ENCODE results near the gene CNGA3.

The CNGA3 gene

DNA sequence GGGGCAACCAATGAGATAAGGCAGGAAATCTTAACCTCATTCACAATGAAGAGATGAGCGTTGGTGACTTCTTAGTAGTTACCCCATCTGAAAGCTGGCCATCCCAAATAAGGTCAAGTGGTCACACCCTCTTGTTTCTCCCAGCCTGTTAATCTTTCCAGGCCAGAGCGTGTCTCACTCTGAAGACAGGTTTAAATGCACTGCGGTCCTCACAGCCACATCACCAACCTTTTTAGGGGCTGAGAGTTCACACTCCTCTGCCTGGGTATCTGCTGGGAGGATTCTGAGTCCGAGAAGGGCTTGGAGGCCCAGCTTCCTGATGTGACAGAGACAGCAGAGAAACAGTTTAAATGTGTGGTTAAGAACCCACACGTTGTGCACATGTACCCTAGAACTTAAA lies 13.3 kb upstream of the CNGA3 start:
- DNase-seq: no peak

- no peak for DNase-seq
Measured at GRCh38 chr2:98333922-98334321, 12.3 kb upstream of the CNGA3 start.

DNA sequence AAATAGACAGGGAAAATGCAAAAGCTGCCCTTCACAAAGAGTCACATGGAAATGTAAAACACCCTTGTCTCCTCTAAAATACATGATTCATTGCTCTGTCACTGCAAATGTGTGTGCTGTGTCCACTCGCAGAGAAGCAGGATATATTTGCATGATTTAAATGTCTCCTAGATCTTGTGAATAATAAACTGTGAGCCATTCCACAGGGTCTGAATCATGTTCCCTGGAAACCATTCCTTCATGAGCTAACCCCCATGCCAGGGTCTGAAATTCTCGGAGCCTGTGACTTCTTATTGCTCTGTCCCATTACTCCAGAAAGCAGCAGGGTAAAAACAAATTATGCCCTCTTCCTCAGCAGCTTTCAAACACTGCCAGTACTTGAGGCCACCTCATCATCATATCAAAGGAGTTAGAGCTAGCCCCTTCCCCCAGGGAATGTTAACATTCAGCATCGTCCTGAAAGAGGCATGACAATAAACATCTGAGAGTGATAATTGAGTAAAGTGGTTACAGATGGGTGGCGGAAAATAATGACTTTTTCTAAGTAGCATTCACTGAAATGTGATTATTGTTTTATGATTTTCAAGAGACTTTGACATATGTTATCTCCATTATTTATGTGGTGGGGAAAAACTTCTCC lies 11.7 kb upstream of the CNGA3 start:
- DNase-seq: no peak

DNA sequence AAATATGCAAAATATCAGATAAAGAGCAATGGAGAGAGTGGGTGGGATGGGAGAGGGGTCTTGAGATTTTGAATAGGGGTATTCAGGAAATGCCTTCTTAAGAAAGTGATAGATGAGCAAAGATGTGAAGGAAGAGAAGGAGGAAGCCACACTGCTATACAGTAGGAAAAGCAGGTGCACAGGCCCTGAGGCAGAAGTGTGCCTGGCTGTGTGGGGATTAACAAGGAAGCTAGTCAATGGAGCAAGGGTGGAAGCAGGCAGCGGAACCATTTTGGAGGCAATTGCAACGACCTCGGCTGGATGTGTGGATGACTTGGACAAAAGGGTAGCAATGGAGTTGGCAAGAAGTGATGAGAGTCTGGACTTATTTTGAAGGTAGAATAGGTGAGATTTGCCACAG lies 11.0 kb upstream of the CNGA3 start:
- no peak for DNase-seq

GRCh38 chr2:98341241-98341640 lies 5.0 kb upstream of the CNGA3 start:
- DNase-seq: no peak

GRCh38 chr2:98343285-98343684 lies 3.0 kb upstream of the CNGA3 start:
- no peak for DNase-seq

DNA sequence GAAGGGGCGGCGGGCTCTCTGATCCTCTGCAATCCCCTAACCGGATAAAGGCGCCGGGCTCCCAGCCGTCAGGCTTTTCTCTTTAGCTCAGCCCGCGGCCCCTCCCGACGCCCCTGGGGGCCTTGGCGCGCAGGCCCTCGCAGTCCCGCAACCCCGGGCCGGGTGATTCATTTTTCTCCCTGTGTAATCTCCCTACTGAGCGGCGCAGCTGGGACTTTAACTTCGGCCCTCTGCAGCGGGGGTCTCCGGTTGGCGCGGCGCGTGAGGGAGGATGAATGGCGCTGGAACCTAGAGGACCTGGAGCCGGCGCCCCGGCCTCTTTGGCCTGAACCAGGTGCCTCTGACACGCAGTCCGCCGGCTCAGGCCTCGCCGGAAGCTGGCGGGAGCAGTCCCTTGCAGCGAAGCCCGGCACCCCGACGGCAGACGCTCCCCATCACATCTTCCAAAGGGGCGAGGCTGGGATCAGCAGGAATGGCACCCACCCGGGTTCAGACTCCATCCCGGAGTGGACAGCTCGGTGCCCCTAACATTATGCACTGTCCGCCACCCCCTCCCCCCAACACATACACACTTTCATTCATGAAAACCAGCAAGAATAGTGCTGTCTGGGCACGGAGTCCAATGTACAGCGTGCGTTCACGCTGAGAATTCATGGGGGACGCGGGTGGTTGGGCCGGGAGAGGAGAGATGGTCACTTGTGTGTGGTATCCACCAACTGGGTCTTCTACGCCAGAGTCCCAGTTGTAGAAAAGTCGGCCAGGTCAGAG lies 1.2 kb downstream of the CNGA3 start:
- no peak for DNase-seq

- DNase-seq: no peak
Measured at GRCh38 chr2:98348066-98348561, 1.9 kb downstream of the CNGA3 start.

DNA sequence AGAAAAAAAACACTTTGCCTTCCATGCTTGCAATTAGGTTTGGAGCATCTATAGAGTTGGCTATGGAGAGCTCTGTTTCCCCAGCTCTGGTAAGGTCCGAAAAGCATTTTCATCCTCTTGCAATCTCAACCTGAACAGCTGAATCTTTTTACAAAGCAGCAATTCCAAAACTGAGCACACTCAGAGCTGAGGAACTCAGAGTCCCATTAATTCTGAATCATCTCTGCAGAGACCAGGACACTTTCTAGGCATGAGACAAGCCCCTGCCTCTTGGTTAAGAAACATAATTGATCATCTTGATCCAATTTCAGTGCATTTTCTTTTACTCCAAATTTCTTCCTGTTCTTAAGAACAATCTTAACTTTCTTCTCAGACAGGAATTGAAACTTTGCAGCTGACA lies 4.2 kb downstream of the CNGA3 start:
- DNase-seq: no peak

GRCh38 chr2:98355881-98356280 lies 9.6 kb downstream of the CNGA3 start:
- DNase-seq: no peak

- no peak for DNase-seq
Measured at GRCh38 chr2:98356729-98357128, 10.5 kb downstream of the CNGA3 start.

DNA sequence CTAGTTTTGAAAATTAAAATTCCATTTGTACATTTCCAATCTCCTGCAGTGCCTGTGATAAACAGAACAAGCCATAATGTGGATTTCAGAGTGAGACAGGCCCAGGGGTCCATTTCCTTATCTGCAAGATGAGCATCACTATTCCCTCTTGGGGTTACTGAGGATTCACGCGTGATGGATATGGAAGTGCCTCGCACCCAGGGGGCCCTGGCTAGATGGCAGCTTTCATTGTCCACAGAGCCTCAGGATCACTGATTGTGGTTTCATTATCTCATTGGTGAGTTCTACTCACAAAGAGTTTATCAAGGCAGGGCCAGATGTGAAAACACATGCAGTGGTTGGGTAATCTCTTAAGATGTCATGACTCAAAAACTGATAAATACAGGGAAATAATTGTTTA lies 11.6 kb downstream of the CNGA3 start:
- DNase-seq: no peak

DNA sequence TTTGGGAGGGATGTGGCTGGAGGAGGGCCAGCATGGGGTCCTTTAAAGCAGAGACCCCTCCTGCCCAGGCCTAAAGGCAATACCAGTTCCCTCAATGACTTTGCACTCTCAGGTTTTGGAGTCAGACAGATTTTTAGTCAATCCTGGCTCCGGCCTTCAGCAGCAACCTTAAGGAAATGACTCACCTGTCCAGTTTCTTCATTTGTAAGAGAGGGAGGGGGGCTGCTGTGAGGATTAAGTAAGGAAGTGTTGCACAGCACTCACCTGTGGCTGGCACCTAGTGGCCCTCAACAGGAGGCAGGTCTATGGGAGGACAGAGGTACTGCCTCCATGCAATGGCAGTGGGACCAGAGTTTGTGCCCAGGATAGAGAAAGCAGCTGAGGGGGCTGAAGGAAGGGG lies 13.7 kb downstream of the CNGA3 start:
- no peak for DNase-seq

DNA sequence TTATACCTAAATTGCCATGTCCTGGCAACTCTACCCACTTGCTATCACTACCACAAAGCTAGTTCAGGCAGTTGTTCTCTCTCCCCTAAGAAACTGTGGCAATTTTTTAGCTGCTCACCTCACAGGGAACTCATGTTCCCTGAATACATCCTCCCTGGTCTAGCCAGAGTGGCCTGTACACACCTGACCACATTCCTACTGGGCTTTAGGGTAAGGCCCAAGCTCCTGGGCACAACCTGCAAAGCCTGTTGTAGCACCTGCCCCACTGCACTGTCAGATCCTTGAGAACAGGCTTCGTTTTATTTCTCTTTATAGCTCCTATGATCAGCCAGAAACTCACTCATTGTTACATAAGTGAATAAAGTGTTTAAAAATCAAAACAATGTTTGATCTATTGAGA lies 21.5 kb downstream of the CNGA3 start:
- no peak for DNase-seq

DNA sequence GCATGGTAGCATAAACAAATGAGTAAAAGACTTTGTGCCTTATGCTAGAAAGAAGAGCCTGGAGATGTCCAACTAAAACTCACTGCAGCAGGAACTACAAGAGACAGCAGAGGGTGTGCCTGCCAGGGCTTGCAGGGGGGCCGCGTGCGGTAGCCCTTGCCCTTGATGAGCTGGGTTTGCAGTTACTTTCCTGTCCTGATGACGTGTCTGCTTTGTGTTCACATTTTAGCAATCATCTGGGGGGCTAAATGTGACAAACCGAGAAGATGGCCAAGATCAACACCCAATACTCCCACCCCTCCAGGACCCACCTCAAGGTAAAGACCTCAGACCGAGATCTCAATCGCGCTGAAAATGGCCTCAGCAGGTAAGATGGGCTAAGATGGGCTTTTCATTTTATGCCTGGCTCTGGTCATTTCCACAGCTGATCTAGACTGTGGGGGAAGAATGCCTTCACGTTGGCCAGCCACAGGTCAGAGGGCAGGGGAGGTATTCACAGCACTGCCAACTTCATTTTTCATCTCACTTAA lies 23.5 kb downstream of the CNGA3 start:
- DNase-seq: no peak

- no peak for DNase-seq
Measured at GRCh38 chr2:98372121-98372520, 25.9 kb downstream of the CNGA3 start.

GRCh38 chr2:98372579-98372978 lies 26.3 kb downstream of the CNGA3 start:
- no peak for DNase-seq

- no peak for DNase-seq
Measured at GRCh38 chr2:98374286-98374685, 28.0 kb downstream of the CNGA3 start.

GRCh38 chr2:98374958-98375570 lies 28.8 kb downstream of the CNGA3 start:
- DNase-seq: no peak

- no peak for DNase-seq
Measured at GRCh38 chr2:98376301-98376910, 30.1 kb downstream of the CNGA3 start.

- DNase-seq: no peak
Measured at GRCh38 chr2:98376996-98377395, 30.7 kb downstream of the CNGA3 start.

GRCh38 chr2:98377544-98377943 lies 31.3 kb downstream of the CNGA3 start:
- DNase-seq: no peak

GRCh38 chr2:98378196-98378595 lies 31.9 kb downstream of the CNGA3 start:
- DNase-seq: no peak

GRCh38 chr2:98378901-98379300 lies 32.6 kb downstream of the CNGA3 start:
- DNase-seq: no peak
